GM19452 (cell line): Measurements from ENCODE around the gene ID3.

Source experiments
- ATAC-seq: cut with Tn5 transposase; IDR thresholded peaks from one replicate; pipeline ENCODE4 v1.9.1; 2021; ENCODE audit not compliant: unreplicated experiment

The ID3 gene

DNA sequence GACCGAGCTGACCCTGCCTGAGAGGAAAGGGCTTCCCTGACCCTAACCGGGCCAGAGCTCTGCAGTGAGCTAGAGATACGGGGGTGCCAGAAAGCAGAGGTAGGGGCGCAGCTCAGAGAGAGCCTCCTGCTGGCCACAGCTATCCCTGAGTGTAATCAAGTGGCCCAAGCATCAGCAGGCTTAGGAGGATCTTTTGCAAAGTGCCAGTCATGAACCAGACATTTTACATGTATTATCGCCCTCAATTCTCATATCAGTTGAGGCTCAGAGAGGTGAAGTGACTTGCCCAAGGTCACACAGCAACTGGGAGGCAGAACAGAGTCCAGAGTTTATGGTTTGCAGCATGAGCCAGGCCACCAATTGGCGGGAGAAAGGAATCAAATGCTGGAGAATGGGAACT lies 7.0 kb upstream of the ID3 start:
- no peak for ATAC-seq

DNA sequence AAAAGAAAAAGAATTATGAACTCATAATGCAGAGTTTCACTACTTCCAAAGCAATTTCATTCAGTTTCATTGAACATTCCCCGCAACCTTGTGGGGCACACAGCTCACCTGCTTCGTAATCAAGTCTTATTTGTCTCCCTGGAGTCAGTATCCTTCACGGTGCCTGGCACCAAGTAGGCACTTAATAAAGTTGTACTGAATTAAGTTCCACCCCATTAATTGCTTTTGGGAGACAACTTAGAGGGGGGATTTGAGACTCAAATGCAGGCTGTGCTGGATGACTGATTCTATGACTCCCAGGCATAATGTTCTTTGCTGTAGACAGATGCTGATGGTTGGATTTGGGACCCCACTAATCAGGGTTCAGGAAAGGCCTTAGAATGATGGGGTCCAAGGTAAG lies 6.5 kb upstream of the ID3 start:
- no peak for ATAC-seq

DNA sequence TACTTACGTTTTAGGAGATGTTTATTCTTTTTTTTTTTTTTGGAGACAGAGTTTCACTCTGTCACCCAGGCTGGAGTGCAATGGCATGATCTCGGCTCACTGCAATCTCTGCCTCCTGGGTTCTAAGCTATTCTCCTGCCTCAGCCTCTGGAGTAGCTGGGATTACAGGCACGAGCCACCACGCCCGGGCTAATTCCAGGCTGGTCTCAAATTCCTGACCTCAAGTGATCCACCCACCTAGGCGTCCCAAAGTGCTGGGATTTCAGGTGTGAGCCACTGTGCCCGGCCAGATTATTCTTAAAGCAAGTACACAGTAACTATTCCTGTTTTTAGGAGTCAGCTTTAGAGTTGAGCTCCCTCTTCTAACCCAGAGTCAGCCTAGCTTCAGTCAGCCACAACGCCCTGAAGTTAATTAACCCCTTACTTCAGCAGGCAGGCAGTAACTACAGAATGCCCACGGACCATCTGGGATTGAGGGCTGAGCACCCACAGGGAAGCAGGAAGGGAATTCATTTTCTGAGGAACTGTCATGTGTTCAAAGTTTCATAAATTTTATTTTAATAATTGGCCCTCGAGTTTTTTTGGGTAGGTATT lies 5.3 kb upstream of the ID3 start:
- no peak for ATAC-seq

DNA sequence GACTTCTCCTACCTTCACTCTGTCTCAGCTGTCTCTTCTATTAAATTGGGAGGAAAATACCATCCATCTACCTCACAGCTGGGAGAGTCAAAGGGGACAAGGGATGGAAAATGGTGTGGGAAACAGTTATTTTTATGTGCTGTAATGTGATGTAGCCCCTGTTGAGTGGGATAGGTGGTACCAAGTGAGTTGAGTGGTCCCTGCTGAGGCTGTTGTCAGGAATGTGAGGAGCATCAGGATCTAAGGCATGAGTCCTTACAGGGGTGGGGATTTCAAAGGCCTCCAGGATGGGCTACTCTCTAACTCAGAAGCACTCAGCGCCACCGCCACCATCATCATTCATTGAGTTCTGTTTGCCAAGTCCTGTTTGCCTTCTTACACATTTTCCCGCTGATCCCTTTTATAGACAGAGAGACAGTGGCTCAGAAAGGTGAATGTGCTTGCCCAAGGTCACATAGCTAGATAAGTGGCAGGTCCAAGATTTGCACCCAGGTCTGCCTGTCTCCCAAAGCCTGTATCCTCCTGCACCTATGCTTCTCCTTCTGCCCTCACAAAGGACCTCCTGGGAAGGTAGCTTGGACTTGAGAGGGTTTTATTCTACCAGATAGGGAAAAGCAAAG lies 4.6 kb upstream of the ID3 start:
- ATAC-seq: no peak

DNA sequence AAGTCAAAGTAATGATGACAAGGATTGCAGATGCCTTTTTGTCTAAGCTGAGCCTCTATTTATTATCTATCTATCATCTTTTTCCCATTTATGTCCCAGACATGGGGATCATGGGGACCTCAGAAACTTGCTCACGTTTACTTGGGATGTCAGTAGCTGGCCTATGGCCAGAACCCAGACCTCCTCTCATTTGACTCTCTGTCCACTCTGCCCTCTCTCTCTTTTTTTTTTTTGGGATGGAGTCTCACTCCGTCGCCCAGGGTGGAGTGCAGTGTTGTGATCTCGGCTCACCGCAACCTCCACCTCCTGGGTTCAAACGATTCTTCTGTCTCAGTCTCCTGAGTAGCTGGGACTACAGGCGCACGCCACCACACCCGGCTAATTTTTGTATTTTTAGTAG lies 3.7 kb upstream of the ID3 start:
- no peak for ATAC-seq

DNA sequence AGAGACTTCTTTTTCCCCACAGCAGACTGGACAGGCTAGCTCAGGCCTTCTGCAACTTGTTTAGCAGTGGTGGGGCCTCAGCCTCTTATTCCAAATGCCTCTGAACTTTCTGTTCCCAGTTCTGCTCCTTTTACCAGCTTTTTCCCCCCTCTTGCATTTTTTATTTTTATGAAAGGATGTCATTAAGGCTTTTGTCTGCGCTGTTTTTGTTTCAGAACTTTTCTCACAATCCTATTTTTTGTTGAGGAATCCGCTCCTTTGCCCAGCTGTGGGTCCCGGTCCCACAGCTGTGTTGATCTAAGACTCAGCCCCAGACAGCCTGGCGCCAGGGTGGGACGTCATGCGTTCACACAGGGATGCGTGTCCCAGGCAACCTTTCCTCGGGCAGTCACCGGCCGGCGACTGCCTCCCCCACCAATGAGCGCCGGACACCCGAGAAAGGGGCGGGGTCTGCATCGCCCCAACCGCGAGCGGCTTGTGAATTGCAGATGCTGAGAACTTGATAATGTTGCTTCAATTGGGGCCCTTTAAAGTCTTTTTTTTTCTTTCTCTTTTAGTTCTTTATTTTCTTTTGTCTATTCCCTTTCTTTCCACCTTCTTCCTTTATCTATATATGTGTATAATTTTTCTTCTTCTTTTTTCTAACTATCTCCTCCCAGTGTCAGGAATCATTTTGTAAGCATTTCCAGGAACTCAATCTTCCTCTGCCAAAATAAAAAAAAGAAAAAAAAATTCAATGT lies 3.0 kb upstream of the ID3 start:
- no peak for ATAC-seq

DNA sequence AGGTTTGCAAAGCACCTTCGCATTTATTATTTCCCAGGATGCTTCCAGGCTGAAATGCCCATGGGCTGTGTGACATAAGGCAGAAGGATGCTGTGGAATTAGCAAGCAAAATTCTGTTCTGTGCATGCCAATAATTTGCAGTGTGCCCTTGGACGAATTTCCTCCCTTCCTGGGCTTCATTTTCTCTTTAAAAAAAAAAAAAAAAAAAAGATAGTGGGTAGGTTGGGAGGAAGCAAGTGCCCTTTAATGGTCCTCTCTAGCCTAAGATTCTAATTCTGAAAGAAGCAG lies 2.5 kb upstream of the ID3 start:
- ATAC-seq: no peak

DNA sequence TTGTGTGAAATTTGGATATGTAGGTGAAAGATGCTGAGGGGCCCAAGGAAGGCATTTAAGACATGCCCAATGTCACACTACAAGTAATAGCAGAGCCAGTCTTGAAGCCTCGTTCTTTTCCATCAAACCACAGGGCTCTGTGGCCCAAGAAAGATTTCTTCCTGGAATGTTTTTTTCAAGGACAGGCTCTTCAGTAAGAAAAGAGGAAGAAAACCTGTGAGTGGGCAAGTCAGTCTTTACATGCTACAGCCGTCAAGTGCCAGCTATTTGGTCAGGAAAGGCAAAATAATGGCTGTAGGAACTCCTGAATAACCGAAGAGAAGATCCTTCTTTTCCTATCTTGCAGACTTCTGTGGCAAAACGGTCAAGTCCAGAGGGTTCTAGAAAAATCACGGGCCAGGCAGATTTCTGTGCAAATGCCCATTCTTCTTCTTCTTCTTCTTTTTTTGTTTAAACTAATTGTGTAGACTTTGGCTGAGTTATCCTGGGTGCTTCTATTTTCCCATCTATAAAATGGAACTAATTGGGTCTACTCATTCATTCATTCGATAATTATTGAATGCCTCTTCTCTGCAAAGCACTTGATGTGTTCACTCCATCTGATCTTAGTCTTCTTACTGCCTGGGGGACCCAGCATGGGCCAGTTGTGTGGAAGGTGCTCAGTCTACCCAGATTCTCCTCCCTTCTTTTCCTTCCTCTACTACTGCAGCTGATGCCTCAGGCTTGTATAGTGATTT lies 1.9 kb upstream of the ID3 start:
- no peak for ATAC-seq

DNA sequence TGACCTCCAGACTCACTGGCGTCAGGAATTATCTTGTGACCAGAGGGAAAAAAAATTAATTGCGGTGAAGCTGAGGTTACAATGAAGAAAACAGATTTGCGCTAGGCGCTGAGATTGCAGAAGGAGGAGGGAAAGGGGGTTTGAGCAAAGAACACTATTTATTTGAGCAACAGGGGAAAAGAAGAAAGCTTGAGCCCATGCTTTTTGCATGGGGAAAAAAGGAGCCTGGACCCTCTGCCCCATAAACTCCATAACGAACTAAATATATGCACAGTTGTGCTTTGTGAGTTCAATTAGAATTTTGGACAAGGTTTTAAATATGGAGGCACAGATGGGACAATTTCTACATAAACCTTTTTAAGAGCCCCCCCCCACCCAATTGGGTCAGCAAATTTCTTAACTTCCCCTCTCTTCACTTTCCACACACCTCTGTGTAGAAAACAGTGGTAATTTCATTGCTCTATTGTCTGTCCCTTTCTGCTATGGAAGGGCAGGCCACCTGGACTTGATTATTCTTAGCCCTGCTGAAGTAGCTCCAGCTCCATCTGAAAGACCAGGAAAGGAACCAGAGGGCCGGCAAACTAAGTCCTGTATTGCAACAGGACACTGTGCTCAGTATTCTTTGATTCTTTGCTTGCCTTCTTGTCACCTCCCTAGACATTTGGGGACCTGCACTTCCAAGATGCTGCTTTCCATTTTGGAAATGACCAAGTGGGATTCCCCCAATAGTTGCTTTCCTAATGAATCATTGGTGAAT lies 862 bp upstream of the ID3 start:
- ATAC-seq: no peak

DNA sequence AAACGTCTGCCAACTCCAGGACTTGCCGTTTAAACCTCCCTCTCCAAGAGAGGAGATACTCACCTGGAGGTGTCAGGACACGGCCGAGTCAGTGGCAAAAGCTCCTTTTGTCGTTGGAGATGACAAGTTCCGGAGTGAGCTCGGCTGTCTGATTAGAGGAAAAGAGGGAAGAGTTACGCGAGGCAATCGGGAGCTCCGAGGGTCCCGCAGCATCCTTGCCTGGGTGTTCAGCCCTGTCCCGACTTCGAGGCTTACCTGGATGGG lies 497 bp downstream of the ID3 start:
- ATAC-seq: no peak

DNA sequence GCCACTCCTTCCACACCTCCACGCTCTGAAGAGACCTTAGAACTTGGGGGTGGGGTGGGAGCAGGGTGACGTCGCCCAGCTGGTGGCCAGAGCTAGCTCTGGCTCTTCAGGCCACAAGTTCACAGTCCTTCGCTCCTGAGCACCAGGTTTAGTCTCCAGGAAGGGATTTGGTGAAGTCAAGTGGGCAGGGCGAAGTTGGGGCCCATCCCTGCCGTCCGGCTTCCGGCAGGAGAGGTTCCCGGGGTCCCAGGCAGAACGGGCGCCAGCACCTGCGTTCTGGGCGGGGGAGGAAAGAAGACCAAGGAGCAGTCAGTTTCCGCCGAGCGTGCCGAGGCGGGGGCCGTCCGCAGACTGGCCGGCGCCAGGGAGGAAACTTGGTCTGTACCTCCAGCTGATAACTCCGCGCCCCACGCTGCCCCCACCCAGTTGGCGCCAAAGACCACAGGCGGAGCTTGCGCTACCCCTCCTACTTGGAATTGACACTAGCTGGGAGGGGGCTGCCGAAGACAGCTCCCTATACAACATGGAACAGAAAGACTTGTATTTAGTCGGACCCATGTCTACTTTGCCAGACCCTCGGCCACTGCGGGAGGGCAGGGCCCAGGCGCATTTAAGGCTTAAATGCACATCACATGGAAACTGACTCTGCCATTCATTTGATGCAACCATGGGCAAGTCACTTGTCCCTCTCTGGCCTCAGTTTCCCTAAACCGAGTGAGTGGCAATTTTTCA lies 995 bp downstream of the ID3 start:
- no peak for ATAC-seq

DNA sequence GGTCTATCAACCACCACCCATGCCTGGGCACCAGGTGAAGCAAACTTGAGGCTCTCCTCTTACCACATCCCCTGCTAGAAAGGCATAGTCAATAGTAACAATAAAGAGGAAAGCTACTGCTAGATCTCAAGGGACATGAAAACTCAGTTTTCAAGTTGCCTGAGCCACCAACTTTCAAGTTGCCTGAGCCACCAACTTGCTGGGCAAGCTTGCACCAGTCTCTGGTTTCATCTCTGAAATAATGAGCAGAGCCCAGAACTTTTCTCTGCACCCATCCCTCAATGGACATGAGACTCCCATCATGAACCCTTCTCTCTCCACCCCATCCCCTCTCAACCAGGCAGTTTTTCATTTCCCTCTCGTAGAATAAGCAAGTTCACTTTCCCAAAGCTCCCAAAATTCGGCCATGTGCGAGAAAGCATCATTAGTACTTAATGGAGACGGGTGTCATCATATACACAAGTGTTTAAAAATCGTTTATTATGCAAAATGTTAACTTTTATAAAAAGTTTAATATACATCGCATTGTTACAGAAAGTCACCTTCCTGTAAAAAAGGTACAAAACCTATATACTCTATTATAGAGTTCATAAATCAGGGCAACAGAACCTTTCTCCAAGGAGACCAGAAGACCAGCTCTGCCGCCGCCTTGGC lies 1.7 kb downstream of the ID3 start:
- ATAC-seq: no peak

DNA sequence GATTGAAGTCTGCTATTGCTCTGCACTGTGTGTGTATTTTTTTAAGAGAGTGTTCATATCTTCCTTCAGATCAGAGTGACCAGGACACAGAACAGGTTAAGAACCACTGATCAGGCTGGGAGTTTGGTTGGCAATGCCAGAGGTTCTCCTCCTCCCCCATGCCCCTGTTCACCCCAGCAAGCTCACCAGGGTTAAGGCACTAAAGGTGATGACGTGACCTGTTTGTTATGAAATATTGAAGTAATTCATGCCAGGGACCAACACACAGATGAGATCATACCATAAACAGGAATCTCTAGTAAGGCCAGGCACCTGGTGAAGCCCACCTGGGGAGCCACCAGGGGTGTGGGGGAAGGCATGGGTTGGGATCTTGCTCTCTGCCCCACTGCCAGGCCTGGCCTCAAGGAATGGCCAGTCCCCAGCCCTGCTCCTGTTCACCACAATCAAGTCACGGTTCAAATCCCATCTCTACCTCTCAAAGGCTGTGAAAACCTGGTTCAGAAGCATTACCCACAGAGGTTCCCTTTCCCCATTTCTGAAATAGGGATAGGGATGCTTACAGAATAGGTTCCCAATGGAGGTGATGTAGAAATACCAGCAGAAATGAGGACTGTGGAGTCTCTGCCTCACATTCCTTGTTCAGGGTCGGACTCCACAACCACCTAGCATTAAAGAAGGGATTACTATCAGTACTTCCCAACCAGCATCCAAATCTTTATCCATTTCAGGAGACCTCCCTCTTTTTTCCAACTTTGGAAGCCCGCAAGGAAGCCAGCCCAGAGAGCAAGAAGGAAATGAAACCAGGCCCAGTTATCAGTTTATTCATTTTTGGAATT lies 2.4 kb downstream of the ID3 start:
- ATAC-seq: no peak

DNA sequence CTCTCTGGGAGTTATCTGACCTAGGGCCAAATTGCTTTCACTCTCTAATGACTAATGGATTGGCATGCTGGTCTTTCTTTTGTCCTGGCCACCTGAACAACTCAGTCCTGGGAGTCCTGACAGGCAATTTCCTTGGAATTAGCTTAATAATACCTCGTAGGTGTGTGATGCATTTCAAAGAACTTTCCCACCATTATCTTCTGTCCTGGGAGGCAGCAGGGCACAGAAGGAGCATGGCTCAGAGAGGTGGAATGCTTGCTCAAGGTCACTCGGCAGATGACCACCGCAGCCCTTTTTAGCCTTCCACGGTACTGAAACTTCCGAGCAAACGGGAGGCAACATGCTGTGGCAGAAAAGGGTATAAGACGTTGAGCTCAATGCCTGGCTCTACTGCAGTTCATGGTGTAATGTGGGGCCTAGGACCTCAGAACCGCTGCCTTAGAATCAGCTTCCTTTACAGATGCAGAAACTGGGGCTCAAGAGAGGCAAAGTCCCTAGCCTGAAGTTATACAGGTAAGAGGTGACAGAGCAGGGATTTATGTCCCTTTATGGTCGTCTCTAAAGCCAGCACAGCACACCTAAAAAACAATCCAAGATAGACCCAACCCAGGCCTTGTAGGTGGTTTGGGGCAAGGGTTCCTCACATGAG lies 3.2 kb downstream of the ID3 start:
- no peak for ATAC-seq

DNA sequence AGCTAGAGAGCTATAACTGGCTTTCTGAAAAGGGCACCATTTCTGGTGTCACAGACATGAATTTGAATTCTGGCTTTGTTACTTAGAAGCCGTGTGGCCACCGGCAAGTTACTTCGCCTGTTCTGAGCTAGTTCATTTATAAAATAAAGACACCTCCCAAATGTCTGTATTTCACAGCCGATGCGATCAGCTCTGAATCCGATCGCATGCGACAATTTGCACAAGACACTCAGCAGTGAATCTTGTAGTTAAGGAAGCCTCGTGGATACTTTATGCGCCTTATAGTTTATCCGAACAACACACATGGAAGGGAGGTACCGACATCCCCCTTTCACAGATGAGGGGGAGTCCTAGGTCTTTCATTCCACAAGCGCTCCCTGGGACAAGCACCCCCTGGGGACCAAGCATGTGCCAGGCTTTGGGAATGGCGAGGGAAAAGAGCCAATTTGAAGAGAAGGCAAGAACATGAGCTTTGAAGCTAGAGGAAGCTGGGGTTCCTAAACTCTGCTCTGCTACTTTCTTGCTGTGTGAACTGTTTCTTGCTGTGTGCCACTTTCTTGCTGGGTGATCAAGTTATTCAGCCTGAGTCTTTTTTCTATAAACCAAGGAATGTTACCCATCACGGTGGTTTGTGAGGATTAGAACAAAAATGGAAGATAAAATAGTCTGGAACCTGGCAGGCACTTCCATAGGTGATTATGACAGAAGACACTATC lies 3.9 kb downstream of the ID3 start:
- ATAC-seq: peak; percentile 1

DNA sequence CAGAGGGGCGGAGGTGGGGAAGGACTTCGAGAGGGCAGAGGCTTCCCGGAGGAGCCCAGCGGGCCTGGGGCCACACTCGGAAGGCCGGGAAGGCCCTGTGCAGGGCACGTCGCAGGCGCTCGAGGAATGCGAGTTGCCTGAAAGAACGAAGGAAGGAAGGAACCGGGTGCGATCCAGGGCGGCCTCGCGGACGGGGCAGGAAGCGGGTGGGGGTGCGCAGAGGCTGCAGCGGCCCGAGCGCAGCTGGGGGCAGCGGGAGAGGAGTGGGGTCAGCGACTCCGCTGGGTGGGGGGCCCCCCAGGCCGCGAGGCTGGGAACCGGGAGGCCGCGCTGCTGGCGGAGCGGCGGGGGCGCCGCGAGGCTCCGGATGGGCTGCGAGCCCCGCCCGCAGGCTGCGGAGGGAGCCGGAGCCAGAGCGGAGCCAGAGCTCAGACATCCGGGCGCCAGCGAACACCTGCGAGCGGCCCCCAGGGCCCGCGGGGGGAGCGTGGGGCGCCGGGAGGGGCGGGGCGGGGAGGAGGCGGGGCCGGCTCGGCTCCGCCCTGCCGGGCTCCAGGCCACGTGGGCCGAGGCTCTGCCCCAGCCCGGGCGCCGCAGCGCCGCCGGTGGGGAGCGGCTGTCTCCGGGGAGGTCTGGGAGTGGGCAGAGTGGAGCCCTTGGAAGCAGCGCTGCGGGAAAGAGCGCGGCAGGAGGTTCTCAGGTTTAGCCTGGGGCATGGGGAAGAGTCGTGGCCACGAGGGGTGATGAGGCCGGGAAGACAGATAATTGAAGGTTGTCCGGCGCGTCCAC lies 4.6 kb downstream of the ID3 start:
- ATAC-seq: peak; percentile 53

DNA sequence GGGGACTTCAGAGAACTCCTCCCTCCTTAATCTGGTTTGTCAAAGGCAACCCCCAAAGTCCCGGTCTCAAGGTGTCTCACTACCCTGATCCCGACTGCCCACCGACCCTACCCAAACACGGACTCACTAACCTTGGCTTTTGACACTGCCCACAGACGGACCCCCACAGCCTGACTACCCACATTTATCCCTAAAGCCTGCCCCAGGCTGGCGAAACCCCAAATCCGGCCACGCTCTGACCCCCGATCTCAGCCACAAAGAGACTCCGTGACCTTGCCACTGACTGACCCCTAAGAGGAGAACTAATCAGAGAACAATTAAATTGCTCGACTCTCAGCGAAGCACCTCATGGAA lies 5.2 kb downstream of the ID3 start:
- no peak for ATAC-seq
